ENCODE results near the gene BTBD1. TPM values are rescaled to one million over a fixed set of nuclear protein-coding genes. Genes with fewer than 3 reads are reported as not detected.
"Not testable (repeated sequence)": the region's sequence is repeated elsewhere in the genome, so short reads cannot be mapped to it uniquely, and the experiment has no call there.

Gene BTBD1
- total and polyA plus RNA-seq, 5 donors from 2014 or later, result 35.5 to 55.5 (median 46.8) TPM

DNA sequence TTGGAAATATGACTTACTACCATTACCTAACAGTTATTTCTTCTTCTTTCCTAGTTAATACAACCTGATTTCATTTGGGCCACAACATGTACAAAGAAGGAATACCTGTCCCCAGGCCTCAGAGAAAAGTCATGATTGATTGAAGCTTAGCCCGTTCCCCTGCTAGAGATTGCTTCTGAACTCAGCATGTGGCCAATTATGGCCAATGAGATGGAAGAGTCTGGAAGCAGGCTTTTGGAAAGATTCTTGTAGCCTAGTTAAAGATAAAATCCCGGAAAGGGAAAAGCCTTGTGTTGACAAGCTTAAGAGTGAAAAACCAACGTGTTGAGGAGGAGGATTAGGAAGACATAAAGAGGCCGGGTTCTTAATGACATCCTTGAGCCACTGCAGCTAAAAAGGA is 23.4 kb upstream of the BTBD1 start:
- Mint-ChIP-seq H3K27ac (no peak overlapping the region), H3K4me3 (no peak overlapping the region), H3K36me3 (no peaks in the 10 kb centered on the region), H3K9me3 (peaks cover 0 to 2% (median 0%) of the 10 kb centered on the region in 7 donors), H3K27me3 (peaks cover 29% of the 10 kb centered on the region), H3K4me1 (peaks cover 0 to 4% (median 0%) of the 10 kb centered on the region in 4 donors)
- no peaks in the 10 kb centered on the region for H3K4me1 ChIP-seq (ENCODE audit: control insufficient read depth, insufficient read depth, low read length, poor library complexity, severe bottlenecking)
- no peak for ATAC-seq (ENCODE audit: low read depth in 2 of 2)
- H3K27ac ChIP-seq (ENCODE audit: insufficient read depth, low read length, poor library complexity, severe bottlenecking), result no peak overlapping the region
- H3K9me3 ChIP-seq (ENCODE audit: control insufficient read depth in 2 of 2, low read length in 2 of 2), result no peaks in the 10 kb centered on the region
- H3K4me3 ChIP-seq (ENCODE audit: low read depth, low read length), result no peak overlapping the region
- no peak for DNase-seq
- H3K27me3 ChIP-seq (ENCODE audit: control insufficient read depth, insufficient read depth, low read length), result no peaks in the 10 kb centered on the region
- H3K36me3 ChIP-seq (ENCODE audit: control insufficient read depth, insufficient read depth, low read length), result no peaks in the 10 kb centered on the region

DNA sequence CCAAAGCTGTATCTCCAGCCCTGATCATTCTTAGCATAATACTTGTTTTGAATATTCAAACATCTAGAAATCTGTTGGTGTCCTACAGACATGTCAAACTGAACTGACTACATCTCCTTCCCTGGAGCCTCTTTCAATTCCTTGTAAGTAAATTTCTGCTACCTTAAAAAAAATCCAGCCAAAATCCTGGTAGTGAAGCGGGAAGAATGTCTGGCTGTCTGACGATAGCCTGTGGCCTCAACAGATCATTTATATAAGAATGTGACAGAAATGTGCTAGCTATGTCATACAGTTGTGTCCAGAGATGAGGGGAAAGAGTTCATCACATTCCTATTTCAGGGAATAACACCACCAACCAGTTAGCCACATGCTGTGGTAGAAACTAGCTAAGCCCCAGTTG is 21.8 kb upstream of the BTBD1 start:
- H3K9me3 Mint-ChIP-seq, result no peaks in the 10 kb centered on the region
- peaks cover 23% of the 10 kb centered on the region for H3K27me3 Mint-ChIP-seq
- H3K4me1 Mint-ChIP-seq, result peaks cover 0 to 4% (median 0%) of the 10 kb centered on the region in 4 donors

DNA sequence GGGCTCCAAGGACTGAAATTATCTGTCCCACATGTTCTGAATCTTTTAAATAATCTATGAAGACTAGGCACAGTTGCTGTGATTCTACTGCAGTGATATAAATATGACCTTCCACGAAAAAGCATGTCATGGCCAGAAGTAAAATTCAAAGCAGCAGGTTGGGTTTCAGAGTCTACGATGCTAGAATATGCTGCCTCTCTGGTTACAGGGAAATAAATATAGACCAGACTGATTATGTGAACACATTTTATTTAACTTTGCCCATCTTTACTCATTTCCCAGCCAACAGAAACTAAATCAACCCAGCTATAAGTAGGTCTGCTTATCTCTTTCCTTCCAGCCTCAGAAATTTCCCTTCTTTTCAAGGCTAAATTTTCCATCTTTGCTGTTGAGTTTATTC is 20.5 kb upstream of the BTBD1 start:
- Mint-ChIP-seq H3K27me3 (peaks cover 19% of the 10 kb centered on the region), H3K4me3 (no peak overlapping the region), H3K9me3 (no peaks in the 10 kb centered on the region), H3K27ac (no peak overlapping the region), H3K4me1 (peaks cover 0 to 4% (median 0%) of the 10 kb centered on the region in 4 donors), H3K36me3 (no peaks in the 10 kb centered on the region)
- Histone ChIP-seq H3K4me3 (ENCODE audit: low read depth, low read length) (no peak overlapping the region), H3K27me3 (ENCODE audit: control insufficient read depth, insufficient read depth, low read length) (peaks cover 4% of the 10 kb centered on the region), H3K4me1 (ENCODE audit: control insufficient read depth, insufficient read depth, low read length, poor library complexity, severe bottlenecking) (no peaks in the 10 kb centered on the region), H3K9me3 (ENCODE audit: control insufficient read depth in 2 of 2, low read length in 2 of 2) (no peaks in the 10 kb centered on the region), H3K27ac (ENCODE audit: insufficient read depth, low read length, poor library complexity, severe bottlenecking) (no peak overlapping the region), H3K36me3 (ENCODE audit: control insufficient read depth, insufficient read depth, low read length) (no peaks in the 10 kb centered on the region)
- no peak for DNase-seq
- no peak for ATAC-seq (ENCODE audit: low read depth in 2 of 2)

More for the DNA sequence above, 21.8 kb upstream of the BTBD1 start:
- Histone ChIP-seq H3K4me1 (ENCODE audit: control insufficient read depth, insufficient read depth, low read length, poor library complexity, severe bottlenecking) (no peaks in the 10 kb centered on the region), H3K36me3 (ENCODE audit: control insufficient read depth, insufficient read depth, low read length) (no peaks in the 10 kb centered on the region), H3K27ac (ENCODE audit: insufficient read depth, low read length, poor library complexity, severe bottlenecking) (no peak overlapping the region), H3K4me3 (ENCODE audit: low read depth, low read length) (no peak overlapping the region), H3K9me3 (ENCODE audit: control insufficient read depth in 2 of 2, low read length in 2 of 2) (no peaks in the 10 kb centered on the region), H3K27me3 (ENCODE audit: control insufficient read depth, insufficient read depth, low read length) (peaks cover 3% of the 10 kb centered on the region)
- DNase-seq, result no peak
- no peak for ATAC-seq (ENCODE audit: low read depth in 2 of 2)
- Mint-ChIP-seq H3K4me3 (no peak overlapping the region), H3K27ac (no peak overlapping the region), H3K36me3 (no peaks in the 10 kb centered on the region)

DNA sequence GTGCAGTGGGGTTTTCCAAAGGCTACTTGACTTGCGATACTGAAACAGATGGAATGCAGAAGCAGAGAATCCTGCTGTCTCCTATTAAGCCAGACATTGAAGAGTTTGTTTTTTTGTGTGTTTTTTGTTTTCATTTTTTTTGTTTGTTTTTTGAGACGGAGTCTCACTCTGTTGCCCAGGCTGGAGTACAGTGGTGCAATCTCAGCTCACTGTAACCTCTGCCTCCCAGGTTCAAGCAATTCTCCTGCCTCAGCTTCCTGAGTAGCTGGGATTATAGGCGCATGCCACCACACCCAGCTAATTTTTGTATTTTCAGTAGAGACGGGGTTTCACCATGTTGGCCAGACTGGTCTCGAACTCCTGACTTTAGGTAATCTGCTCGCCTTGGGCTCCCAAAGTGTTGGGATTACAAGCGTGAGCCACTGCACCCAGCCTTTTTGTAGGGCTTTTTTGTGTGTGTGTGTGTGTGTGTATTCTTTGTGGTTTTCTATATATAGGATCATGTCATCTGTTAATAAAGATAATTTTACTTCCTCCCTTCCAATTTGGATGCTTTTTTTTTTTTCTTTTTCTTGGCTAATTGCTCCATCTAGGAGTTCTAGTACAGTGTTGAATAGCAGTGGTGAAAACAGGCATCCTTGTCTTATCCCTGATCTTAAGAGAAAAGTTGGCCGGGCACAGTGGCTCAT is 19.0 kb upstream of the BTBD1 start:
- H3K9me3 ChIP-seq (ENCODE audit: control insufficient read depth in 2 of 2, low read length in 2 of 2); H3K4me1 ChIP-seq (ENCODE audit: control insufficient read depth, insufficient read depth, low read length, poor library complexity, severe bottlenecking); H3K36me3 Mint-ChIP-seq; H3K4me3 ChIP-seq (ENCODE audit: low read depth, low read length); ATAC-seq (ENCODE audit: low read depth in 2 of 2); H3K27ac ChIP-seq (ENCODE audit: insufficient read depth, low read length, poor library complexity, severe bottlenecking); H3K9me3 Mint-ChIP-seq; H3K4me1 Mint-ChIP-seq; H3K27ac Mint-ChIP-seq; H3K4me3 Mint-ChIP-seq; DNase-seq; H3K36me3 ChIP-seq (ENCODE audit: control insufficient read depth, insufficient read depth, low read length); H3K27me3 ChIP-seq (ENCODE audit: control insufficient read depth, insufficient read depth, low read length): not testable (repeated sequence)
- peaks cover 31% of the 10 kb centered on the region for H3K27me3 Mint-ChIP-seq

DNA sequence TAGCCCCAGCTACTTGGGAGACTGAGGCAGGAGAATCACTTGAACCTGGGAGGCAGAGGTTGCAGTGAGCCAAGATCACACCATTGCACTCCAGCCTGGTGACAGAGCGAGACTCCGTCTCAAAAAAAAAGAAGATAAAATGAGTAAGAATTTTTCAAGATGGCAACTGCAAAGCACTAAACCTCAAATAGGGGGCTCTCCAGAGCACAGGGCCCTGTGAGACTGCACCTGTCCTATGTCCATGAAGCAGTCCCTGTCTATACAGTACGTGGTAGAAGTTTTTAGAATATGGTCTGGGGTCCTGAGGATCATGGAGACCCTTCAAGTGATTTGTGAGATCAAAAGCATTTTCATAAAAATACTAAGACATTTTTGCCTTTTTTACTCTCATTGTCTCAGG is 18.4 kb upstream of the BTBD1 start:
- H3K9me3 ChIP-seq (ENCODE audit: control insufficient read depth in 2 of 2, low read length in 2 of 2); DNase-seq; H3K36me3 ChIP-seq (ENCODE audit: control insufficient read depth, insufficient read depth, low read length); H3K27me3 ChIP-seq (ENCODE audit: control insufficient read depth, insufficient read depth, low read length); ATAC-seq (ENCODE audit: low read depth in 2 of 2); H3K4me1 ChIP-seq (ENCODE audit: control insufficient read depth, insufficient read depth, low read length, poor library complexity, severe bottlenecking); H3K36me3 Mint-ChIP-seq; H3K4me1 Mint-ChIP-seq; H3K27ac Mint-ChIP-seq; H3K4me3 ChIP-seq (ENCODE audit: low read depth, low read length); H3K27ac ChIP-seq (ENCODE audit: insufficient read depth, low read length, poor library complexity, severe bottlenecking); H3K9me3 Mint-ChIP-seq; H3K4me3 Mint-ChIP-seq: not testable (repeated sequence)
- H3K27me3 Mint-ChIP-seq, result peaks cover 30% of the 10 kb centered on the region

DNA sequence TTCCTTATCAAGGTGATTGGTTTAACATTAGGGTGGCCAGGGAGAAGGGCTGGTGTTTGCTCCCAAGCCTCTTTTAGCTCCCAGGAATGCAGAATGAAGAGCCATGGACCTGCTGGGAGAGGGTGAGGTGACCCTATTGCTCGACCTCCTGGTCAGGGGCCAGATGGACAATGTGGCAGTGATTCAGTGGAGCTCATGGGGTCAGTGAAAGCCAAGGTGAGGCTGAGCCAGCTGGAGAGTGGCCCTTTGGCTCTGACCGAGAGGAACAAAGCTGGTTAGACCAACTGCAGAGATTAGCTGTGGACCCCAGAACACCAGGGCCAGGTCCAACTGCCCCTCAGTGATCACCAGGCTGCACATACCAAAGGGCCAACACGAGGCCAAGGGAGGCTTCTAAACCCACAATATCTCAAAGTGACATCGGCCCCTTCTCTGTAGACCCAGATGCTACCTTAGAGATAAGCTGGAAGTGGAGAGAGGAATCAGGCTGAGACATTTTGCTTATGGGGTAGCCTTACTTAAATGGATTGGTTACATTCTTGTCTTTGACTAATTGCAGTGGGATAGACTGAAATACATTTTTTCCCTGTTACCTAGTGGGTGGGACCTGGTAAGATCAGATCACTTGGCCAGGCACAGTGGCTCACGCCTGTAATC is 15.8 kb upstream of the BTBD1 start:
- no peak overlapping the region for H3K4me3 Mint-ChIP-seq
- Histone ChIP-seq H3K4me1 (ENCODE audit: control insufficient read depth, insufficient read depth, low read length, poor library complexity, severe bottlenecking) (no peaks in the 10 kb centered on the region), H3K27me3 (ENCODE audit: control insufficient read depth, insufficient read depth, low read length) (peaks cover 6% of the 10 kb centered on the region), H3K27ac (ENCODE audit: insufficient read depth, low read length, poor library complexity, severe bottlenecking) (no peak overlapping the region), H3K4me3 (ENCODE audit: low read depth, low read length) (no peak overlapping the region), H3K36me3 (ENCODE audit: control insufficient read depth, insufficient read depth, low read length) (no peaks in the 10 kb centered on the region), H3K9me3 (ENCODE audit: control insufficient read depth in 2 of 2, low read length in 2 of 2) (no peaks in the 10 kb centered on the region)
- no peaks in the 10 kb centered on the region for H3K36me3 Mint-ChIP-seq
- H3K9me3 Mint-ChIP-seq, result peaks cover 0 to 3% (median 0%) of the 10 kb centered on the region in 7 donors
- DNase-seq (no peak), ATAC-seq (ENCODE audit: low read depth in 2 of 2) (no peak)
- H3K4me1 Mint-ChIP-seq, result no peaks in the 10 kb centered on the region
- H3K27ac Mint-ChIP-seq, result no peak overlapping the region
- H3K27me3 Mint-ChIP-seq, result peaks cover 39% of the 10 kb centered on the region

DNA sequence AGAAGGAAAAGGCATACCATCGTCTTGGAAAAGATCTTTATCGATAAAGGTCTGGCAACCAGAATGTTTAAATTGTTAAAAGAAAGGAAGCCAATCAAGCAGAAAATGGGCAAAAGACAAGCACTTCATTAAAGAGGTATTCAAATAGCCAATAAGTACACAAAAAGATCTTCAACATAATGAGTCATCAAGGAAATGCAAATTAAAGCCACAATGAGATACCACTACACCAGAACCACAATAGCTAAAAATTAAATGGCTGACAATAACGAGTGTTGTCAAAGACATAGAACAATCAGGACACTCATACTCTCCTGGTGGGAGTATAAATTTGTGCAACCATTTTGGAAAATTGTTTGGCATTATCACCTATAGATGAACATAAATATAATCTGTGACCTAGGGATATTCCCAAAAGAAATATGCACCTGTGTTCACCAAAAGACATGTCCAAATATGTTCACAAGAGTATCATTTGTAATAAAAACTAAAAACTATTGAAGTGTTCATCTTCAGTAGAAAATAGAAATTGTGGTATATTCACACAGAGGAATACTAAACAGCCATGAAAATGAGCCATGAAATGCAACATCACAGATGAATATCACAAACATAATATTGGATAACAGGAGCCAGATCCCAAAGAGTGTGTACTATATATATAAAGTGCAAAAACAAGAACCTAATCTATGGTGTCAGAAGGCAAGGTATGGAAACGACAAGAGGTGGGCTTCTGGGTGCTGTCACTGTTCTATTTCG is 14.4 kb upstream of the BTBD1 start:
- H3K4me3 Mint-ChIP-seq, result no peak overlapping the region
- no peak for DNase-seq
- no peaks in the 10 kb centered on the region for H3K36me3 Mint-ChIP-seq

More for the DNA sequence above, 14.4 kb upstream of the BTBD1 start:
- Histone ChIP-seq H3K9me3 (ENCODE audit: control insufficient read depth in 2 of 2, low read length in 2 of 2) (no peaks in the 10 kb centered on the region), H3K27me3 (ENCODE audit: control insufficient read depth, insufficient read depth, low read length) (peaks cover 13% of the 10 kb centered on the region), H3K4me3 (ENCODE audit: low read depth, low read length) (no peak overlapping the region), H3K4me1 (ENCODE audit: control insufficient read depth, insufficient read depth, low read length, poor library complexity, severe bottlenecking) (no peaks in the 10 kb centered on the region), H3K27ac (ENCODE audit: insufficient read depth, low read length, poor library complexity, severe bottlenecking) (no peak overlapping the region), H3K36me3 (ENCODE audit: control insufficient read depth, insufficient read depth, low read length) (no peaks in the 10 kb centered on the region)
- Mint-ChIP-seq H3K4me1 (no peaks in the 10 kb centered on the region), H3K27ac (no peak overlapping the region), H3K9me3 (peaks cover 0 to 3% (median 0%) of the 10 kb centered on the region in 7 donors), H3K27me3 (peaks cover 41% of the 10 kb centered on the region)
- no peak for ATAC-seq (ENCODE audit: low read depth in 2 of 2)

All from CD4-positive, CD25-positive, alpha-beta regulatory T cell (primary cell).